Glomerular visceral epithelial cell (primary cell): Measurements from ENCODE around the gene AP1G2.
"Not testable (repeated sequence)": the region's sequence is repeated elsewhere in the genome, so short reads cannot be mapped to it uniquely, and the experiment has no call there.

ENCODE experiments used
- DNase-seq: peaks from one replicate; pipeline ENCODE4 v3.0.0-alpha.2; 2016; ENCODE audit errors: extremely low spot score

The AP1G2 gene

GRCh38 chr14:23538050-23538718 lies 29.4 kb downstream of the AP1G2 start:
- DNase-seq: no peak

GRCh38 chr14:23537351-23538049 lies 30.1 kb downstream of the AP1G2 start:
- no peak for DNase-seq

- DNase-seq: not testable (repeated sequence)
Measured at GRCh38 chr14:23536906-23537305, 30.7 kb downstream of the AP1G2 start.

- no peak for DNase-seq
Measured at GRCh38 chr14:23536494-23536893, 31.1 kb downstream of the AP1G2 start.

- DNase-seq: no peak
Measured at GRCh38 chr14:23535943-23536342, 31.6 kb downstream of the AP1G2 start.

- no peak for DNase-seq
Measured at GRCh38 chr14:23533652-23534435, 33.7 kb downstream of the AP1G2 start.

GRCh38 chr14:23532658-23533057 lies 34.9 kb downstream of the AP1G2 start:
- no peak for DNase-seq

- no peak for DNase-seq
Measured at GRCh38 chr14:23531391-23531790, 36.2 kb downstream of the AP1G2 start.

- no peak for DNase-seq
Measured at GRCh38 chr14:23530375-23531055, 37.1 kb downstream of the AP1G2 start.

GRCh38 chr14:23529016-23529415 lies 38.6 kb downstream of the AP1G2 start:
- no peak for DNase-seq

- no peak for DNase-seq
Measured at GRCh38 chr14:23528555-23528954, 39.0 kb downstream of the AP1G2 start.

- DNase-seq: no peak
Measured at GRCh38 chr14:23525611-23526010, 42.0 kb downstream of the AP1G2 start.

- DNase-seq: no peak
Measured at GRCh38 chr14:23524954-23525353, 42.6 kb downstream of the AP1G2 start.

- DNase-seq: no peak
Measured at GRCh38 chr14:23523229-23524016, 44.2 kb downstream of the AP1G2 start.

GRCh38 chr14:23522643-23523198 lies 44.9 kb downstream of the AP1G2 start:
- DNase-seq: no peak

GRCh38 chr14:23521785-23522640 lies 45.6 kb downstream of the AP1G2 start:
- no peak for DNase-seq

GRCh38 chr14:23520899-23521533 lies 46.6 kb downstream of the AP1G2 start:
- no peak for DNase-seq

- DNase-seq: no peak
Measured at GRCh38 chr14:23518709-23519108, 48.9 kb downstream of the AP1G2 start.

- DNase-seq: no peak
Measured at GRCh38 chr14:23517650-23518326, 49.8 kb downstream of the AP1G2 start.
